ENCODE measurements around the gene FHIT.

DNA sequence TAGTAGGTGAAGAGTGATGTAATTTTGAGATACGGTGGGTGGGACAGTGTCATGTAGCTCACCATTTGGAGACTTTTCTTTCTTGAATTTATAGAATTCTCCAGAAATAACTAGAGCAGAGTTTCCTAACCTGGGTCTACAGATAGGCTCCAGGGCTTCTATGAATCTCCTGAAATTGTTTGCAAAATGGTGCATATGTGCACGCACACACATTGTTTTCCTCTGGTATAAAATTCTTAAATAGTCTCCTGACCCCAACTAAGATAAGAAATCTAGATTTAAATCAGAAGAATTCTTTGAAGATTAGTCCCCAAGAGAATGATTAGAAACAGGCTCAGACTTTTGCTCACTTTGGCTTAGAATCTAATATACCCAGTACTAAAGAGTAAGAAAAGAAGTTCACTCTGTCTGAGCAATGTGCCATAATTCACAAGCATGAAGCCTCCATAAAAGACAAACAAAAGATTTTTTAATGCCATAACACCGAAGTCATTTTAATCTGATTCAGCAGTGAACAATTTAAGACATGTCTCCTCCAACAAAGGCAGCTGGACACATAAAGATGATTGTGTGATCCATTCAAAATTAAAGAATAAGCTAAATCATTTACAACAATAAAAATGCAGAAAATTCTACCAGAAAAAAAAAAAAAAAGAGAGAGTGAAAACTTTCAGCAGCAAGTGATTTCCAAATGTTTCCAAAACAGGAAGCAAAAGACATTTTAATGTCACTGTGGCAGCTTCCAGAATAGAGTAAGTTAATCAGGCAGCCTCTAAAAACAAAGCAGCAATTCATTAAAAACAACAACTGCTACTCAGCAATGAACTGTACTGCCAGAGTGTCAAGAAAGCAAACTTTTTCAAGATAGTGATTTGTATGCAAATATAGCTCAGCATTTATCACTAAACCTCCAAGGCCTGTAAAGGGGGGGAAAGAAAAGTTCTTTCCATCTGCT, 1225.9 kb downstream of the FHIT start:
- TF ChIP-seq, protein P1, sequence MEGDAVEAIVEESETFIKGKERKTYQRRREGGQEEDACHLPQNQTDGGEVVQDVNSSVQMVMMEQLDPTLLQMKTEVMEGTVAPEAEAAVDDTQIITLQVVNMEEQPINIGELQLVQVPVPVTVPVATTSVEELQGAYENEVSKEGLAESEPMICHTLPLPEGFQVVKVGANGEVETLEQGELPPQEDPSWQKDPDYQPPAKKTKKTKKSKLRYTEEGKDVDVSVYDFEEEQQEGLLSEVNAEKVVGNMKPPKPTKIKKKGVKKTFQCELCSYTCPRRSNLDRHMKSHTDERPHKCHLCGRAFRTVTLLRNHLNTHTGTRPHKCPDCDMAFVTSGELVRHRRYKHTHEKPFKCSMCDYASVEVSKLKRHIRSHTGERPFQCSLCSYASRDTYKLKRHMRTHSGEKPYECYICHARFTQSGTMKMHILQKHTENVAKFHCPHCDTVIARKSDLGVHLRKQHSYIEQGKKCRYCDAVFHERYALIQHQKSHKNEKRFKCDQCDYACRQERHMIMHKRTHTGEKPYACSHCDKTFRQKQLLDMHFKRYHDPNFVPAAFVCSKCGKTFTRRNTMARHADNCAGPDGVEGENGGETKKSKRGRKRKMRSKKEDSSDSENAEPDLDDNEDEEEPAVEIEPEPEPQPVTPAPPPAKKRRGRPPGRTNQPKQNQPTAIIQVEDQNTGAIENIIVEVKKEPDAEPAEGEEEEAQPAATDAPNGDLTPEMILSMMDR (conservative IDR thresholded peaks at IDR 0.05): no peak
- no peak for TF ChIP-seq EZH2 (IDR thresholded peaks at IDR 0.05; ENCODE audit: low read depth)

Data from PC-9 (cell line).